PC-3 (cell line): ENCODE results near the gene GPR15. TPM values are rescaled to one million over a fixed set of nuclear protein-coding genes. Genes with fewer than 3 reads are reported as not detected.

Experiments used
- ATAC-seq: fragments of 200-7000 bp; cut with Tn5 transposase; 2 replicates; pipeline ENCODE4 v1.9.1; 2020; ENCODE audit warnings: mild to moderate bottlenecking, moderate library complexity
- BruUV-seq: library from RNA; stranded (reverse); fragments of 400-500 nt; replicated peaks from 2 replicates; lab custom pipeline; 2021; lab: Mats Ljungman, UMichigan
- CTCF ChIA-PET: fragments of 300-600 bp; sonication (Branson Sonifier 250); formaldehyde crosslinking; loops from one replicate; lab custom pipeline; 2022; ENCODE audit warnings: antibody characterized with exemption; lab: Charles Lee
- POLR2A ChIA-PET: fragments of 300-600 bp; sonication (Branson Sonifier 250); formaldehyde crosslinking; loops from one replicate; lab custom pipeline; 2022; ENCODE audit warnings: antibody characterized with exemption; ENCODE audit not compliant: unreplicated experiment; lab: Charles Lee
- DNase-seq: peaks from one replicate; pipeline ENCODE4 v3.0.0-alpha.2; 2015
- H2AFZ ChIP-seq: fragments of 300-600 bp; sonication (generic); 2 replicates; pipeline ENCODE4 v1.6.0; 2016; ENCODE audit warnings: antibody characterized with exemption, low read length
- H3F3A ChIP-seq: fragments of 300-600 bp; sonication (generic); one replicate; pipeline ENCODE4 v1.6.0; 2017; ENCODE audit warnings: antibody characterized with exemption, low read length, control low read depth, mild to moderate bottlenecking; ENCODE audit not compliant: unreplicated experiment
- H3K27ac ChIP-seq: fragments of 300-600 bp; sonication (generic); 2 replicates; pipeline ENCODE4 v1.5.1; 2016; ENCODE audit warnings: mild to moderate bottlenecking, low read length
- H3K27me3 ChIP-seq: fragments of 300-600 bp; sonication (generic); 2 replicates; pipeline ENCODE4 v1.6.1; 2016; ENCODE audit warnings: low read length, mixed read lengths
- H3K36me3 ChIP-seq: fragments of 300-600 bp; sonication (generic); 2 replicates; pipeline ENCODE4 v1.6.1; 2016; ENCODE audit warnings: low read depth, mixed run types, low read length, mixed read lengths
- H3K4me1 ChIP-seq: fragments of 300-600 bp; sonication (generic); 2 replicates; pipeline ENCODE4 v1.5.1; 2016; ENCODE audit warnings: low read length; ENCODE audit not compliant: insufficient read depth
- H3K4me2 ChIP-seq: fragments of 300-600 bp; sonication (generic); 2 replicates; pipeline ENCODE4 v1.6.0; 2016; ENCODE audit warnings: low read length
- H3K4me3 ChIP-seq: fragments of 300-600 bp; sonication (generic); 2 replicates; pipeline ENCODE4 v1.5.1; 2016; ENCODE audit warnings: mild to moderate bottlenecking, low read length, mixed read lengths
- H3K79me2 ChIP-seq: fragments of 300-600 bp; sonication (generic); 2 replicates; pipeline ENCODE4 v1.6.1; 2017; ENCODE audit warnings: low read length, mixed read lengths
- H3K9ac ChIP-seq: fragments of 300-600 bp; sonication (generic); 2 replicates; pipeline ENCODE4 v1.6.0; 2016; ENCODE audit warnings: mild to moderate bottlenecking, low read length
- H3K9me2 ChIP-seq: fragments of 300-600 bp; sonication (generic); replicated peaks from 2 replicates; pipeline ENCODE4 v1.6.1; 2016; ENCODE audit warnings: mixed run types, low read length, mixed read lengths
- H3K9me3 ChIP-seq: fragments of 300-600 bp; sonication (generic); 2 replicates; pipeline ENCODE4 v1.6.1; 2016; ENCODE audit warnings: low read length, mixed read lengths
- H4K20me1 ChIP-seq: fragments of 300-600 bp; sonication (generic); 2 replicates; pipeline ENCODE4 v1.6.1; 2016; ENCODE audit warnings: low read length, mixed read lengths
- CTCF ChIP-seq: fragments of 300-600 bp; sonication (generic); conservative IDR thresholded peaks from 2 replicates; pipeline ENCODE4 v1.5.1; 2017; ENCODE audit warnings: antibody characterized with exemption, low read depth, mild to moderate bottlenecking, low read length
- EZH2 ChIP-seq: fragments of 300-600 bp; sonication (generic); IDR thresholded peaks from one replicate; pipeline ENCODE4 v1.6.1; 2017; ENCODE audit warnings: antibody characterized with exemption, mild to moderate bottlenecking, low read length; ENCODE audit not compliant: unreplicated experiment
- EZH2phosphoT487 ChIP-seq: fragments of 300-600 bp; sonication (generic); IDR thresholded peaks from 2 replicates; pipeline ENCODE4 v1.6.1; 2018; ENCODE audit warnings: mild to moderate bottlenecking, antibody characterized with exemption, low read length, borderline replicate concordance
- intact Hi-C: fragments of 100-400 bp; cut with micrococcal nuclease; formaldehyde crosslinking; loops from 2 replicates; pipeline ENCODE4 v1.9.0; 2023
- total RNA-seq: library from RNA; depleted of rRNA; stranded (reverse); fragments of >200 nt; gene quantifications from 2 replicates; pipeline ENCODE4 v1.2.3, GENCODE V29; 2014

The GPR15 gene
- total RNA-seq, 1 experiment from 2014 or later = not detected

- BruUV-seq = no TSS peak
- peak overlapping the region; percentile 77 for H3K27ac ChIP-seq
- 0 out of 2 replicates have a peak overlapping the region, but pooled peaks have one; percentile 6 for H3K9ac ChIP-seq
These were observed 18.0 kb upstream of the GPR15 start for GRCh38 chr3:98513736-98514135.

GRCh38 chr3:98514948-98515347 lies 16.8 kb upstream of the GPR15 start:
- Histone ChIP-seq H3K4me1 (peaks cover 37% of the 10 kb centered on the region), H4K20me1 (peaks cover 18% of the 10 kb centered on the region; the same call in 1 of the 2 replicates), H2AFZ (no peak overlapping the region), H3K9ac (no peak overlapping the region), H3K4me3 (no peak overlapping the region), H3K9me3 (no peaks in the 10 kb centered on the region), H3K9me2 (no peaks in the 10 kb centered on the region; the same call in 1 of the 2 replicates), H3K27me3 (no peaks in the 10 kb centered on the region), H3F3A (peaks cover 11% of the 10 kb centered on the region), H3K36me3 (peaks cover 35% of the 10 kb centered on the region), H3K4me2 (no peak overlapping the region), H3K79me2 (peaks cover 20% of the 10 kb centered on the region), H3K27ac (no peak overlapping the region)
- intact Hi-C loops = no loop called here
- DNase-seq = no peak
- POLR2A ChIA-PET = no interaction called here
- CTCF ChIA-PET = no interaction called here
- BruUV-seq = no TSS peak
- ATAC-seq = no peak
- TF ChIP-seq EZH2phosphoT487 = no peak
- no peak for TF ChIP-seq CTCF
- no peak for TF ChIP-seq EZH2

More at GRCh38 chr3:98513736-98514135, 18.0 kb upstream of the GPR15 start:
- H3K79me2 ChIP-seq = peaks cover 7% of the 10 kb centered on the region
- intact Hi-C loops = loop anchor here (1.0 to 2.0 kb wide), 3 partner anchors 9 to 475 kb away; partner anchors contain the start of gene CLDND1
- TF ChIP-seq EZH2 (no peak), CTCF (no peak), EZH2phosphoT487 (no peak)
- no peaks in the 10 kb centered on the region for H3K9me3 ChIP-seq
- ChIA-PET CTCF (interaction anchor here (0.5 kb wide), 1 partner anchor 301 kb away, joined by 3 read pairs; no protein-coding TSS in a partner anchor), POLR2A (interaction anchor here (0.6 to 0.7 kb wide), 2 partner anchors 62 to 71 kb away, joined by 5 read pairs; no protein-coding TSS in a partner anchor)
- H3K36me3 ChIP-seq = peaks cover 23% of the 10 kb centered on the region
- H3K4me2 ChIP-seq = peak overlapping the region; percentile 63
- H2AFZ ChIP-seq = no peak overlapping the region
- 0 out of 2 replicates have a peak, but pooled peaks cover 7% of the 10 kb centered on the region for H4K20me1 ChIP-seq
- H3F3A ChIP-seq = peaks cover 11% of the 10 kb centered on the region
- no peaks in the 10 kb centered on the region for H3K27me3 ChIP-seq
- peaks cover 31% of the 10 kb centered on the region for H3K4me1 ChIP-seq
- H3K4me3 ChIP-seq = no peak overlapping the region
- DNase-seq (no peak), ATAC-seq (no peak)
- no peaks in the 10 kb centered on the region; the same call in 1 of the 2 replicates for H3K9me2 ChIP-seq

GRCh38 chr3:98518816-98519215 lies 13.0 kb upstream of the GPR15 start:
- BruUV-seq = no TSS peak
- peaks cover 49% of the 10 kb centered on the region for H3K36me3 ChIP-seq
- H2AFZ ChIP-seq = no peak overlapping the region
- H3K27me3 ChIP-seq = no peaks in the 10 kb centered on the region
- intact Hi-C loops = no loop called here
- DNase-seq (no peak), ATAC-seq (no peak)
- ChIA-PET POLR2A (no interaction called here), CTCF (no interaction called here)
- peaks cover 1% of the 10 kb centered on the region for H3F3A ChIP-seq
- peaks cover 25% of the 10 kb centered on the region for H3K4me1 ChIP-seq
- H3K79me2 ChIP-seq = peaks cover 44% of the 10 kb centered on the region
- TF ChIP-seq CTCF = no peak
- TF ChIP-seq EZH2phosphoT487 = no peak
- no peak for TF ChIP-seq EZH2
- H3K4me2 ChIP-seq = no peak overlapping the region
- H3K4me3 ChIP-seq = no peak overlapping the region
- peaks cover 29% of the 10 kb centered on the region; the same call in 1 of the 2 replicates for H4K20me1 ChIP-seq
- no peaks in the 10 kb centered on the region for H3K9me2 ChIP-seq
- H3K27ac ChIP-seq = no peak overlapping the region
- no peak overlapping the region for H3K9ac ChIP-seq
- H3K9me3 ChIP-seq = no peaks in the 10 kb centered on the region
